ENCODE data around the gene MTCL1.

MTCL1 gene

DNA sequence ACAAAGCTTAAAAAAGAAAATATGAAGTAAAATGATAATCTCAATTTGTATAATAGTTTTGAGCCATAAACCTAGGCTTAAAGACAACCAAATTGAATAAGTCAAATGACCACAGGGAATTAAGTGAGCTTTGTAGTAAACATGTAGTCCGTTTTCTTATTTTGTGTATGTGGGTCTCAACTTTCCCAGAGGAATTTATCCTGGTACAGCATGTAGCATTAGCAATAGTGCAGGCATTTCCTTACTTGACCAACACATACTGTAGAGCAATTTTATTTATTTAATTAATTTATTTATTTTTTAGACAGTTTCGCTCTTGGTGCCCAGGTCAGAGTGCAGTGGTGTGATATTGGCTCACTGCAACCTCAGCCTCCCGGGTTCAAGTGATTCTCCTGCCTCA, 37.5 kb upstream of the MTCL1 start:
- Histone ChIP-seq H3K79me2 (ENCODE audit: insufficient read depth, low read length) (no peaks in the 10 kb centered on the region), H4K20me1 (ENCODE audit: insufficient read depth, low read length) (no peaks in the 10 kb centered on the region), H3K4me1 (ENCODE audit: insufficient read depth, low read length) (no peaks in the 10 kb centered on the region), H3K4me2 (ENCODE audit: insufficient read depth, low read length) (no peak overlapping the region), H3K27me3 (ENCODE audit: insufficient read depth, low read length, poor library complexity) (peaks cover 3% of the 10 kb centered on the region), H3K9ac (ENCODE audit: low read depth, low read length) (no peak overlapping the region), H3K27ac (ENCODE audit: low read length) (no peak overlapping the region), H3K36me3 (ENCODE audit: insufficient read depth, low read length) (no peaks in the 10 kb centered on the region), H3K4me3 (ENCODE audit: low read depth in 1 of 2, low read length in 2 of 2) (no peak overlapping the region), H3K9me3 (ENCODE audit: insufficient read depth, low read length, severe bottlenecking) (no peaks in the 10 kb centered on the region), H2AFZ (ENCODE audit: low read depth, low read length) (no peak overlapping the region)
- DNase-seq (no peak), ATAC-seq (ENCODE audit: insufficient read depth, low read depth) (no peak)
- TF ChIP-seq CTCF (IDR thresholded peaks at IDR 0.05; ENCODE audit: borderline replicate concordance, extremely low read depth, low read length, poor library complexity, severe bottlenecking) (no peak), EZH2 (IDR thresholded peaks at IDR 0.05; ENCODE audit: borderline replicate concordance, low read depth, low read length, severe bottlenecking) (no peak)

DNA sequence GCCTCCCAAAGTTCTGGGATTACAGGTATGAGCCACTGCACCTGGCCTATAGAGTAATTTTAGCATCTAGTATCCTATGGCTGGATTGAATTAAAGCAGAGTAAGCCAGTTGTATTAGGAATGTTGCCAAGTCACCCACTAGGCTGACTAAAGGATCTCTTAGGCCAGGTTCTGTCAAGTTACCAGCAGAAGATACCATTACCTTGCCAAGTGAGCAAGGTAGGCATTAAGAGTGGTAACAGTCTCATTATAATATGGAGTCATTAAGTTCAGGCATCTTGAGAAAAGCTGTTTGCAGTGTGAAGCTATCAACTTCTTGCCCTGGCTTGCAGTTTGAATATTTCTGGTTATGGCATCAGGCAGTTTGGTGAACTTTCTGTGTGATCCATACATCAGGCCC, 37.0 kb upstream of the MTCL1 start:
- Histone ChIP-seq H3K4me3 (ENCODE audit: low read depth in 1 of 2, low read length in 2 of 2) (no peak overlapping the region), H3K79me2 (ENCODE audit: insufficient read depth, low read length) (no peaks in the 10 kb centered on the region), H3K27me3 (ENCODE audit: insufficient read depth, low read length, poor library complexity) (peaks cover 3% of the 10 kb centered on the region), H3K9ac (ENCODE audit: low read depth, low read length) (no peak overlapping the region), H4K20me1 (ENCODE audit: insufficient read depth, low read length) (no peaks in the 10 kb centered on the region), H3K36me3 (ENCODE audit: insufficient read depth, low read length) (no peaks in the 10 kb centered on the region), H3K4me1 (ENCODE audit: insufficient read depth, low read length) (no peaks in the 10 kb centered on the region), H3K9me3 (ENCODE audit: insufficient read depth, low read length, severe bottlenecking) (no peaks in the 10 kb centered on the region), H3K27ac (ENCODE audit: low read length) (no peak overlapping the region), H3K4me2 (ENCODE audit: insufficient read depth, low read length) (no peak overlapping the region), H2AFZ (ENCODE audit: low read depth, low read length) (no peak overlapping the region)
- ATAC-seq (ENCODE audit: insufficient read depth, low read depth) (no peak), DNase-seq (no peak)
- TF ChIP-seq EZH2 (IDR thresholded peaks at IDR 0.05; ENCODE audit: borderline replicate concordance, low read depth, low read length, severe bottlenecking) (no peak), CTCF (IDR thresholded peaks at IDR 0.05; ENCODE audit: borderline replicate concordance, extremely low read depth, low read length, poor library complexity, severe bottlenecking) (no peak)

DNA sequence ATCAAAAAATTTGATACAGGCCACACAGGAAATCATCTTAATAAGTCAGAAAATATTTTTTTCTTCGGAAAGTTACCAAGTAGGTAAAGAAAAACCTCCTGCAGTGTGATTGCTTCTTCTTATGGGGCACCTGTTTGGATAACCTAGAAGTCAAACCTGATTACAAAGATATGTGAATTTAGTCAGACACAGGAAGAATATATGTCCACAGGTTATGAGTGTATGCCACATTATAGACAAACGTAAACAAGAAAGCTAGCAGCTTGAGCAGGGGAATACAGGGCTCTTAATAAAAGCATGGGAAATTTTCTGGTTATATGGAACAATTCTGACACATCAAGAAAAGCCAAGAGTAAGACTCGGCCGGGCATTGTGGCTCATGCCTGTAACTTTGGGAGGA, 35.8 kb upstream of the MTCL1 start:
- H3K27ac ChIP-seq (ENCODE audit: low read length): no peak overlapping the region
- H4K20me1 ChIP-seq (ENCODE audit: insufficient read depth, low read length): no peaks in the 10 kb centered on the region
- no peaks in the 10 kb centered on the region for H3K36me3 ChIP-seq (ENCODE audit: insufficient read depth, low read length)
- no peak overlapping the region for H3K9ac ChIP-seq (ENCODE audit: low read depth, low read length)
- no peaks in the 10 kb centered on the region for H3K9me3 ChIP-seq (ENCODE audit: insufficient read depth, low read length, severe bottlenecking)
- peaks cover 3% of the 10 kb centered on the region for H3K27me3 ChIP-seq (ENCODE audit: insufficient read depth, low read length, poor library complexity)
- no peak for DNase-seq
- H3K4me1 ChIP-seq (ENCODE audit: insufficient read depth, low read length): no peaks in the 10 kb centered on the region
- H3K4me2 ChIP-seq (ENCODE audit: insufficient read depth, low read length): no peak overlapping the region
- ATAC-seq (ENCODE audit: insufficient read depth, low read depth): no peak
- no peak overlapping the region for H2AFZ ChIP-seq (ENCODE audit: low read depth, low read length)
- no peaks in the 10 kb centered on the region for H3K79me2 ChIP-seq (ENCODE audit: insufficient read depth, low read length)
- TF ChIP-seq CTCF (IDR thresholded peaks at IDR 0.05; ENCODE audit: borderline replicate concordance, extremely low read depth, low read length, poor library complexity, severe bottlenecking) (no peak), EZH2 (IDR thresholded peaks at IDR 0.05; ENCODE audit: borderline replicate concordance, low read depth, low read length, severe bottlenecking) (no peak)
- H3K4me3 ChIP-seq (ENCODE audit: low read depth in 1 of 2, low read length in 2 of 2): no peak overlapping the region
